Kidney glomerular epithelial cell (primary cell): ENCODE results near the gene SPOP.

Source experiments
- DNase-seq: peaks from one replicate; lab custom pipeline; 2025; lab: John Stamatoyannopoulos, UW

SPOP gene

DNA sequence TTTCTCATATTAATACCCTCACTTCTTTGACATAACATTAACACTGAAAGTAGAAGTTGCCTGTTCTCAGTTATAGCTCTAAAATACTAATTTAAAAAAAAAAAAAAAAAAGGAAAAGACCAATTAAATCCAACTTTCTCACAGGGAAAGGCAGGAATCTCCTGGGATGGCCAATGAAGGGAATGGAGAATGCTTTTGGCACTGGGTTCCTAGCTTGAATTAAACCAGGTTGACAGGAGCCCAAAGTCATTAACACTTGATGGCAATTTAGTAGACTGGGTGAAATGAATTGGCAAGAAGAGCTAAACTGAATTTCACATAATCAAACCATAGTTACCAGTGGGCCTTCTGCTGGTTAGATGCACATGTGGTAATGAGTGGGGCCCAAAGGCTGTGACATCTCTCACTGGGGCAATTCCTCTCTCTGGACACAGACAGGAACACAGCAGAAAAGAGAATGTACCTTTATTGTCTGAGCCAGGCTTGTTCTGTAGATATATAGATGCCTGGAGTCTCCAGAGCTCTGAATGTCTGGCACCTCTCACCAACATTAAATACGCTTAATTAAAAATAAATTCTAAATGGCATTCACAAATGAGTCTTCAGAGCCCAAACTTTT lies 64.6 kb downstream of the SPOP start:
- no peak for DNase-seq

DNA sequence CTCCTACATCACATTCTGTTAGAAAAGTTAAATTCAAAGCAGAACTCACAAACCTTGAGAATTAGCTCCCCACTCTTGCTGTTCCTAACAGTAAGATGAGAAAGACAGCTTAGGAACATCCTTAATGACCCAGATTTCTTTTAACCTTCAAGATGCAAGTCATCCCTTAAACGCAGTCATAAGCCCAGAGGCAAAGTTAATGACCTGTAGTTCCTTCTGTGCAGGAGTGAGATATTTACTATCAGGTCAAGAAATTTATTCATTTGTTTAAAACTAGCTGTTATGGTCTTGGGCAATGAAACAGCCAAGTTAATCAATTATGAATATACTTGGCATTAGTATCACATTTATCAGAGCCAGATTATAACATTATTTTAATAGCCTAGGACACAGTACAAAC lies 65.2 kb downstream of the SPOP start:
- peak; percentile 19 for DNase-seq

DNA sequence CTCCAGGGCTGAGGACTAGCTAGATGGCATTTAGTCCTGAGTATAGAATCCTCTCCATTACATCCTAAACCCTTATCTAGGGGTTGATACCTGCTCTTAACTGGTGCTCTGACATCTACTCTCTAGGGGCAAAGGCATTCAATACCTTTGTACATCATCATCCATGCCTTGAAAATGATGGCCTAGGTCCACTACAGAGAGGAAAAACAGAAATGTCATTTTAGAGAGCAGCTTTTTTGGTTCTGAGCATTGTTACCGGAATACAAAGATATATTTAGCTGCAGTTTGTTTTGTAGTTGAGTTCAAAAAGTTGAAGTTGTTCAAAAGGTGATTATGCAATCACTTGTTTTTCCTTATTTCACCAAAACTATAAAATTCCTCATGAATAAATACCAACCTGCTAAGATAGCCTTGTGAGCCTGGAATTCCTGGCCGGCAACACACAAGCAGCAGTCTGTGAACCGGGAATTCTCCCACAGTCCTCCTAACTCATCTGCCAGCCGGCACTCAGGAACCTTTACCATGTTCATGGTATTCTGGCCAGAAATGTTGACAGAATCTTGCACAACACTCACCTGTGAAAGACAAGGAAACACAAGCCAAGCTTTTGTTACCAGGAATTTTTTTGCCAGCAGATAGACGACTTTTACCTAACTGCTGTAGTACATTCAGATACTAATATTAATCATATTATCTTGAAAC lies 66.9 kb downstream of the SPOP start:
- peak; percentile 26 for DNase-seq

DNA sequence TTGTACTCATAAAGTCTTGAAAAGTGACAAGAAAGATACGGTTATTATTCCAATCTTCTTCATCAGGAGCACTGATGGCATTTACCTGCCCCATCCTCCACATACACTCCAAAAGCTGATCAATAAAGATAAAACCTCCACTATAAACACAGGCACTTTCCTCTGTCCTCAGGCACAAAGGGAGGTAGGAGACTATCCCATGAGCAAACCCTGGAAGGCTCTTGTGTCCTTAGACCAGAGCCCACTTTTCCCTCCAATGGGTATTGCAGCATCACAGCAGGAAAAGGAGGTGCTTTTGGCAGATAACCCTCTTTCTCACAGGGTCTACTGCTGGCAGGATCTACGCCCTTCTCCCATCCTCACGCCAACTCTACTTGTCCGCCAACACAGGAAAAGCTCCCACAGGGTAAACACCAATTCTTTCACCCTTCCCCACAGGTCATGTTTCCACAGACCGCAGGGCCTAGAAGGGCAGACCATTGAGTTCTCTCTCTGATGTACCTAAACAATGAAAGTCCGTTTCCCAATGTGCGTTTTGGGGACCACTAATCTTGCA lies 73.5 kb downstream of the SPOP start:
- DNase-seq, result no peak

DNA sequence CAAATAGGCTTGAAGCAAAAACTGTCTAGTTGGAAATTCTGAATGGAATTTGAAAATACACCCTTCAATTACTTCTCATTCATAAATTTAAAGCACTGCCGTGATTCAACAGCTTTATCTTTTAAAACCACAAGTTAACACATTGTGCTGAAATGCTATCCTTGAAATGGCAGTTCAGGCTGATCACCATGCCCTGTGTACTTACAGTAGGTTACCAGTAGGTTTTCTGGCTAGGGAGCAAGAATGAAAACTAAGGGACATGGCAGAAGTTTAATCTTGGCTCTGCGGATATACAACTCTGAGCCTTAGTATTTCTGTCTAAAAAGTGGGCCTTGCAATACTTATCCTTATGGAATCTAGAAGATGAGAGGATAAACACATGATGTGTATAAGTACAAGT lies 74.2 kb downstream of the SPOP start:
- DNase-seq, result no peak

DNA sequence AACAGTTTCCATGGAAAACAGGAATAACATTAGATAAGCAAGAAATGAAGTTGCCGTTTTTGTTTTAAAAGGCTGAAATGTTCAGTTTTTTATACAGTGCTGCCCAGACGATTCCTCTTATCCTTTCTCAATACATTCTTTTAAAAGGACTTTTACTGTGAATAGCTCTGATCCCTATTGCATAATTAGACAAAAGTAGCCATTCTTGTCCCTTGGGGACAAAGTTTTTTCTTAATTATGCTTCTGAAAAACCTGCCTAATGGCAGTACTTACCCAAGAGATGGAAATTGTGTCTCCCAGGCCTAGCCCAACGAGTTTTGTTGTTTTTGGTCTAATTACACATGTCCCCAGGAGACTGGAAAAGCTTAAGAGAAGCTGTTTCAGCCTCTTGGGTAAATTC lies 74.7 kb downstream of the SPOP start:
- no peak for DNase-seq

DNA sequence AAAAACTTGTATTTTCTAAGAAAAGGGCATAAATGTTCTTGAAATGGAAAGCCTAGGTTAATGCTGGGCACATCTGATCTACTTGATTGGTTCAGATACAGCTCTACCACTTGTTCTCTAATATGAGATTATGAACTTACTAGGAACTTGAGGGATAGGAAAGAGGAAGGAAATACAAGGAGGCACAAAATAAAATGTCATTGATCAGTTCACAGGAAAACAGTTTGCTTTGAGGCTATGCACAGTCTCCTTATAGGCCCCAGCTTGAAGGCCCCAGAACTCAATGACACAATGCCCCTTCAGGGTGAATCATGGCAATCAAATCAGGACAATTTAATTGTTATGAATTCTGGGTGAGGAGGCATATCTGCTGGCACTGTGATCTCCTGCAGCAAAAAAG lies 75.1 kb downstream of the SPOP start:
- no peak for DNase-seq

DNA sequence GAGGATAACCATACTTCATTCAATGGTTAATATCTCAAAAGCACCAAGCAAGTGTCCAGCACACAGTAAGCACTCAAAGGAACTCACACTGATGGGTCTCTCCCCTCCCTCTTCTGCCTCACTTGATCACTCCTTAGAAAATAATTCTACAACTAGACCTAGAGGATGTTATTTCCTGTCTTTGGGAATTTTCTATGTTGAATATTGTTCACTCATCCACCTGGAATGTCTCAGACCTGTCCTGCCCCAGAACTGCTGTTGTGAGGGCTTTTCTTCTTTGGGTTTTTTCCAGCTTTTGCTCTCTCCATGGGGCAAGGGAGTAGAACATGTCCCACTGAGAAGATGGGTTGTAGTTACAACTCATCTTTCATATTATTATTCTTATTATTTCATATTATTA lies 76.9 kb downstream of the SPOP start:
- DNase-seq, result no peak

DNA sequence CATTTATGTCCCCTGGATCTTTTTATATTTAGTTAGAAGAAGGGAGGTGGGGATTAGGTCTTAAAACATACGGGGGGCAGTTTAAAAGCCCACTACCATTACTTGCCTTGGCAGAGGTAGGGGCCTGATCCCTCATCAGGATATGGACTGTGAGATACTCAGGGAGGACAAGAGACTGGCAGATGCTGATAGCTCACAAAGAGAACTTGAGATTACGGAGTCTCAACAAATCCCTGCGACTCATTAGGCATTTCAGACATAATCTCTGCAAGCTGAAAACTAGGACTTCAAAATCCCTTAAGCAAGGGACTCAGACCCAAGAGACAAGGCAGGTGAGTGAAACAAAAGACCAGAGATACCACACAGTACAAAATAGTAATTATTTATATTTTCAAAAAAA lies 79.0 kb downstream of the SPOP start:
- no peak for DNase-seq

DNA sequence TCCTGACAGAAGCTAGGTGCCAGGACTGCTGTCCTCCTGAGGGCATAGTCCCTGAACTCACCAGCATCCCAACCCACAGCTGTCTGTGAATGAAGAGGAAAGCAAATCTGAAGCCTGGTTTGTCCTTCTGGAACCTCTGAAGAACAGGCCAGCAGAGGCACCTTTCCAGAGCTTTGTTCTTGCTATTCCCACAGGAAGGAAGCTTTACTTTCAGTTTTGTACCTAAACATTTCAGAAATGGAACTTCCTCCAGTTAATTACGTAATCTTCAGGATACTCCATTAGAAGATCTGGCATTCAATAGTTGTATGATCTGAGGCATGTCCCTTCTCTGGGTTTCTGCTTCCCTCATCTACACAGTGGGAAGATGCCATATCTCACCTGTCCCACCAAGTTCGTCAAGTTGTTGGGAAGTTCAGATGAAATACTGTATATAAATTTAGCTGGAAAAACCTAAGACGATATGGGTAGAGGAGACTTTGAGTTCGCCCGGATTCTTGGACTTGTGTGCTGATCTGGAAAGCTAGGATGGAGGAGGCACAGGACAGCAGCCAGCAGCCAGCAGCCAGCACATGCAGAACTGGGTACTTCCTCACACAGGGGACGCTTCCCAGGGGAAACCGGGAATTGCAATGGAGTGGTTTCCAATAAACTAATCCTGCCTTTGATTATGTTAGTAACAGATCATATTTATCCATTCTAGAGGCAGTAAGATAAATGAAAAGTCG lies 79.8 kb downstream of the SPOP start:
- DNase-seq, result no peak

DNA sequence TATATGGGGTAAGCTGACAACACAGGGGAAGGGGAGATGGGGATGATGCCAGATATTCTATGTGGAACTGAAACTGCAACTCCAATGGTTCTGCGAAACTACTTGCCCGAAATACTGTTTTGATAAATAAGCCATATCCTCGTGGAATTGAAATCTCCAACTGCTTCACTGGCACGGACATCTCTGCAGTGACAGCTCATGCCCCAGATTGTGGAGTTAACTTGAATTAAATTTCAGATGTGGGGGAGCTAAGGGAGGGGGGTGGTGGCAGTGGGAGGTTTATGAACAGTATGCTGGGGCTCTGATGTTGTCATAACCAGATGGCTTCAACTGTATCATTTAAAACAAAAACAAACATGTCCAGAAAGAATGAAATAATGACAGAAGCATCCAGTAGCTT lies 80.5 kb downstream of the SPOP start:
- DNase-seq, result no peak

DNA sequence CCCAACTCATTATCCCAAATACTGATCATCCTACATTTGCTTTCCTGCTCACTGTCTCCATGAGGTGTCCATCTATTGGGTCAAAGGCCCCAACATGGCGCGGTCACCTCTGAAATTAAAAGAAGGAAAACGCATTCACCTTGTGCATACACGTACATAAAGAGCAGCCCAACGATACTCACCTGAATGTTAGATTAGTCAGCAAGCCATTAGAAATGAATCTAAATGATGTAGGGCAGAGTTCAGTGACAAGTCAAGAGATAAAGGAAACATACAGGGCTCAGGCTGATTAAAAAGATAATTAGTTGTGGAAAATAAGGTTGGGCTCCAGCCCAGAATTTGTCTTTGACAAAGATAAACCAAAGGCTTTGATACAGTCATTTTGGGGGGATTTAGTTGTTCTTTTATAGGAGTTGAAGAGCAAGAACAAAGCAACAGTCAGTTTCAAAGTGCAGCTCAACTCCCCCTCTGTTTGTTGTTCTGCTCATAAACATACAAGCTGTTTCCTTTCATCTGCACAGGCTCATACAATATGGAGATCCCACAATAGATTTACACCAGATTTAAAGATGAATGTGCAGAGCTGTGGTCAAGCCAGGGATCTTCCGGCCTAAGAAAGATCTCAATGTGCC lies 81.2 kb downstream of the SPOP start:
- no peak for DNase-seq

DNA sequence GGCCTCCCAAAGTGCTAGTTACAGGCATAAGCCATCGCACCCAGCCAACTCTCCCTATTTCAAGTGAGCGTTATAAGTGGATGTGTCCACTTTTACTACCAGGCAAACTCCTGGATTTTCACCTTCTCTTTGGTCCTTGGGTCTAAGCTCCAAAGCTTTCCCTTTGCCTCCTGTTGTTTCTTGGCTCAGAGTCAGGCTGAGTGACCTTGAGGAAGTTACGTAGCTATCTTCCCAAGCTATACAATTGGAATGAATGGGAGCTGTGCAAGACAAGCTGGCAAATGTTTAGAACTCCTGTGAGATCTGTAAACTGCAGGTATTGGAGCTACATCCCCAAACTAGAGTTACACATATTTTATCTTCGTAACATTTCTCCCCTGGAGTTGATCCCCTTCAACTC lies 81.9 kb downstream of the SPOP start:
- no peak for DNase-seq

DNA sequence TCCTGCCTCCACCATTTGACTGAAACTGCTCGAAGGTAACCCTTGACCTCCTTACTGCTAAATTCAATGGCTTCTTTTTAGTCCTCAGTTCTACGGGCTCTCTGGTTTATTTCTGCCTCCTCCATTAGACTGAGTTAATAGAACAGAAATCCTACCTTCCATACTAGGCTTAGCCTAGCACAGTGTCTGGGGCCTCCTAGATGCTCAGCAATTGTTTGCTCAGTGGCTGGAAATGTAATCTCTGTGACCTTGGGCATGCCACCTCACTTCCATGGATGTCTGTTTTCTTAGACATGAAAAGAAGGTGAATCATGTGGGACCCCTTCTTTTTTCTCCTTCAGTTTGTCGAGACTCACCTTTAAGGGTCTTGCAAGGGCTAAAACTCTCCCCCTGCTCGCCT lies 82.6 kb downstream of the SPOP start:
- DNase-seq, result no peak

DNA sequence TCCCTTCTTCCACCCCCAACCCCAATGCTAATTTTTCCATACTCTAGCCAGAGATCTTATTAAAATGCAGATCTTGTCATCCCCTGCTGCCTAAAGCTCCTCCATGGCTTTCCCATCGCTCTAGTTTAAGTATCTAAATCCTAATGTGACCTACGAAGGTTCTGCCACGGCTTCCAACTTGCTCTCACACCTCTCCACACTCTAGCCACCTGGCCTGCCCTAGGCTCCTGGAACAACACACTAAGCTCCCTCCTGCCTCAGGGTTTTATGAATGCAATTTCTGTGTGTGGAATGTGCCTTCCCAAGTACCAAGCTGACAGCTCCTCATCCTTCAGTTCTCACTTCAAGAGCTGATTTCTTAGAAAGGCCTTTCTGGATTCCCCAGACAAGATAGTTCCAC lies 85.6 kb downstream of the SPOP start:
- DNase-seq, result no peak

DNA sequence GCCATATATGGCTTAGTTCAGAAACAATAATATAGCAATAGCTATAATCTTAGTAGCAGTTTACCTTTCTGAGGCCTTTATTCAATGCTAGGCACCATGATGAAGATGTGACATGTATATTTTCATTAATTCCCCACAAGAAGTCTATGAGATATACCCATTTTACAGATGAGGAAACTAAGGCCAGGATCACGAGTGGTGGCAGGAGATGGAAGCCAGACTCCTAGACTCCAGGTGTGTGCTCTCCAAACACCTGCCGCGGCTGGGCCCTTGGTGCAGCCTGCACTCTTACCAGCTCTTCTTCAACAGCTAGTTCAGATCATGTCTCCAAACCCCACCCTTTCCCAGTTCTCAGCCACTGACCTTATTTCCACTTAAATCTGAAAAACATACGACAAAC lies 87.0 kb downstream of the SPOP start:
- DNase-seq, result no peak

DNA sequence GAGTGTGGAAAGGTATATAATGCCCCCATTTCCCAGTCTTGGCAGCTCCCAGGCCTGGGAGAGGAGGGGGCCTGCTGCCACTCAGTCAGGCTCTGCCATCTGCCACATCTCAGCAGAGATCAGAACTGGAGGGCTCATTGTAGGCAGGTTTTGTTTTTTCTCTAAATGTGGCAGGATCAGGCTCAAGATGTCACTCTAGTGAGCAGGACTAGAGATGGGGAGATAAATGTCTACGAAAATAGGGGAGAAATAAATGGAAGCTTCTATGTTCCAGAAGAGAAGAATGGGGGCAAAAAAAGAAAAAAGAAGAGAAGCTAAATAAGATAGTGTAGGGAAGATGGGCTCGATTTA lies 88.3 kb downstream of the SPOP start:
- no peak for DNase-seq

DNA sequence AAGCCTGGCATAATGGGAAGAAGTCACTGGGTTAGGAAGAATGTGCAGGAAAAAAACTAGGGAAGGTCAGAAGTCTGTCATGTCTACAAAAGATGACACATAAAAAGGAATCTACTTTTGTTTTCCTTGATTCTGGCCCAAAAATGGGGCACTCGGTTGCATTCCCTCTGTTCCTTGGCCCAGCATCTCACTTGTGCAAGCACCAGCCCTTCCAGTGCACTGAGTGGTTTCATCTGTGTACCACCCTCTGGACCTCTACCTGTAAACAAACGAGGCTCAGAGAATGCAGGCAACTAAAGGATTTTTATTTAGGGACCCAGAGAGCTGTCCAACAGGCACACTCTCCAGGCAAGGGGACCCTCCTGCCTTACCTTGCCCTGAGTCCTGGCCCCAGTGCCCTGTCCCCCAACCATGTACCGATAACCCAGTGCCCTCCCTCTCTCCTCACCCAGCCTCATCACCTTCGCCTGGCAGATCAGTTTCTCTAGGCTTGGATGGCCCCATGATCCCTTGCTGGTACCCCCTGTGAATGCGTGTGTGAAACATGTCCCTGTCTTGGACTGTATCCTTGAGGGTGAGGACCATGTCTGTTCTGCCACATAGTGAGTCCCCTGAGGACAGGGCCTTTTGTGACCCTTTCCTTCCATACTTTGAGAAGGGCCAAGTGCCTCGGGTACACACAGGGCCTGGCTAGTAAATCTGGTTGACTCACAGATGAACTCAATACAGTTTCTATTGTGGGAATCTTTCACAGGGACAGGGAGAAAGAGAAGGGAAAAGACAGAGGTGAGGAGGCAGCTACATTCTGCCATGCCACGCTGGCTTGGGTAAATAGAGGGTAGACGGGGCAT lies 88.9 kb downstream of the SPOP start:
- DNase-seq, result no peak

DNA sequence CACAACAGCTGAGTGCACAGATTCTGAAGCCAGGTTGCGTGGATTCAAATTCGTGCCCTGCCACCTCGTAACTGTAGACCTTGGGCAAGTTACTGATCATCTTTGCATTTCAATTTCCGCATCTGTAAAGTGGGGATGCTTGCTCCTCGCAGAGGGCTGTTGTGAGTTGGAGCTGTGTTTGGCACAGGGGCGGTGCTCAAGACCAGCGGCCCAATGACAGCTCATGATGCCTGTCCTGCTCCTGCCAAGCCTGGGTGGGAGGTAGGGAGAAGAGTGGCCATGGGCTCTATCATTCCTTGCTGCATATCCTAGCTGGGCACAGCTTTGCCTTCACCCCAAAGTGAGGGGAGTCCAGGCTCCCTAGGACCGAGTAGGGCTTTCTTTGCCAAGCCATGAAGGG lies 89.6 kb downstream of the SPOP start:
- DNase-seq, result no peak

DNA sequence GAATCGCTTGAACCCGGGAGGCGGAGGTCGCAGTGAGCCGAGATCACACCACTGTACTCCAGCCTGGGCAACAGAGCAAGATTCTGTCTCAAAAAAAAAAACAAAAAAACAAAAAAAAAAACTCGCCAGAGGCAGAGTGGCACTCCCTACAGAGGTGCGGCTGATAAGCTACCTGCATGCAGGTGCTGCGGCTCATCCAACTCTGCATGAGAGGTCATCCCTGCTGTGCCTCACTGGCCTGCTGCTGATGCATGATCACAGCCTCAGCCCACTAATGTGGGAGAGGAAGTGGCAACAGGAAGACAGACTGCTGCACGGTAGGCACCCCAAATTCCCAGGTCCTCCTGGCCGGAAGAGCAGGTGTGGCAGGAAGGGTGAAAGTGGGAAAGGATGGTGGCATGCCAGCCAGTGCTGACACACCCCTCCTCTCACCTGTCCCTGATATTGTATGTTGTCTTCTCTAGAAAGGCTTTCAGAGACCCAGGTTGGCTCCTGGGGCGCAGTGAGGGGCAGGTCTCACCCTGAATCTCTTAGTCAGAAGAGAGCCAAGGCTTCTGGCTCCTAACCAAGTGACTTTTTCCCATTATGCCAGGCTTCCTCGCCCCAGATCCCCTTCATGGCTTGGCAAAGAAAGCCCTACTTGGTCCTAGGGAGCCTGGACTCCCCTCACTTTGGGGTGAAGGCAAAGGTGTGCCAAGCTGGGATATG lies 90.4 kb downstream of the SPOP start:
- no peak for DNase-seq

DNA sequence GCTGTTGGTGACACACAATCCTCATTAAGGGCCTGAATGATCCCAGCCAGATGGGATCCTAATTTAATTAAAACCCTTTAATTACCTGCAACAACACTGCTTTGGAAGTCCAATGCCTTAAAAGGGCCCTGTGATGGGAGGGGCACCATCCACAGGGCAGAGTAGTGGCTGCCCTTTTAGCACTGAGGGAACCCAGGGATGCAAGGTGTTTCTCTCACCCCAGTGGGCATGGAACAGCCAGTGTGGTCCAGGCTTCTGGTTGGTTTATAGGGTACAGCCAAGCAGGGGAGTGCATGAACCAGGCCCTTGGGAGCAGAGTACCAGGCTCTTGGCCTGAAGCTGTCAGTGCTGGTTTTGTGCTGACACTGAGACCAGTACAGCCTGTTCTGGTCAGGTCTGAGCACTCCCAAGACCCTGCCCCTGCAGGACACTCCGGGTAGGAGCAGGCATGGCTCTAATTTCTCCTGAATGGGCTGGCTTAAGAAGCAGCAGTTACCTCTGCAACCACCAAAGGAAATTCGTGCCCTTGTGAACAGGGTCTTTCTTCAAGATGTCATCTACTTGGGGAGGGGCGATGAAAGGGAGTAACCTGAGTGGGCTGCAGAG lies 92.4 kb downstream of the SPOP start:
- DNase-seq, result no peak
